Measurements from ENCODE around the gene EZR. TPM values are rescaled to one million over a fixed set of nuclear protein-coding genes. Genes with fewer than 3 reads are reported as not detected.
A peak's percentile ranks its signal among the peaks of the same experiment; 100 is the strongest.

The EZR gene
- total RNA-seq, 6 donors from 2014 or later, result 188 to 810 (median 346) TPM

DNA sequence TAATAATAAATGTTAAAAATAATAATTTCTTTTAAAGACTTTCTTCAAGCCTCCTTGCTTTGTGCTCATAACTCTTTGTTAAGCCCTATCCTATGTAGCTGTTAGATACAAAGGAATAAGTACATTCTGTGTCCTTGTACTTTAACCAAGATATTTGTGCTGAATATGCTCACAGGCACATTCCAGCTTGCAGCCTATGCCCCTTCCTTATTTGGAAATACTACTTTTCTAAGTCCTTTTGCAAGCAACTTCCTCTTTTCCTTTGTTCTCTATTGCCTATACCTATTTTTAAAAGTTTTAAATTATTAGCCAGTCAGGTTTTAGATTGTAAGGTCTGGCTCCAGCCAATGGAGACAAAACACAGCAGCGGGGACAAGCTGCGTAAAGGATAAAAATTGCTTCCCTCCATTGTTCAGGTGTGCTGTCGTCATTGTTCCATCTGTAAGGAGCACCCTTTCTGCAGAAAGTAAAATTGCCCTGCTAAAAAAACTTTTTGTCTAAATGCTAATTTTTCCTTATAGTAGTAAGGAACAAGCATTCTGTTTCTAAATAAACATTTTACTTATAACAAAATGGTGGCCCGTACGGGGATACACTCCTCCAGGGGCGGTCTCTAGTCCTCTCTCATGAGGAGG is 89.1 kb downstream of the EZR start:
- WGBS, 2 donors, result 94 to 96% methylated on average over 6 of the region's 6 CpGs
- no peak for ATAC-seq (ENCODE audit: low FRiP score in 2 of 2)

DNA sequence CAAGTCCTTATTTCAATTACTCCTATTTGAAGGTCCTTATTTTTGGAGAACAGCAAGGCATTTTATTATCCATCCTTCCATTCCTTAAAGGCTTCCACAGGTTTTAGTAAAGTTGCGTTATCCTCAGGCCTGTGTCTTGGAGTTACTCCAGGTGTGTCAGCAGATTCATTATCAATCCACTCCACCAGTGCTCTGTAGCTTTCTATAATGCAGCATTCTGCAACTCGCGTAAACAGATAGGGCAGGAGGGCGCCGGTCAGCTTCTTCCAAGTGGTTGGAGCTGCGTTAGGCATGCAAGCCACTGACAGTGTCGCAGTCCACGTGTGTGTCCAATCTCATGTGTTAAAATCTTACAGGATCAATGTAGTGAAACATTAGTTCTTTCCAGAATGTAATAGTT is 93.5 kb downstream of the EZR start:
- Histone ChIP-seq H3K36me3 (peaks cover 0 to 3% (median 0%) of the 10 kb centered on the region in 4 donors), H3K4me3 (no peak overlapping the region), H3K9me3 (no peaks in the 10 kb centered on the region), H3K27ac (no peak overlapping the region), H3K27me3 (no peaks in the 10 kb centered on the region), H3K4me1 (no peaks in the 10 kb centered on the region)
- no peak for ATAC-seq (ENCODE audit: low FRiP score in 2 of 2)
- TF ChIP-seq EP300 (IDR thresholded peaks at IDR 0.05), result no peak
- TF ChIP-seq, protein P1, sequence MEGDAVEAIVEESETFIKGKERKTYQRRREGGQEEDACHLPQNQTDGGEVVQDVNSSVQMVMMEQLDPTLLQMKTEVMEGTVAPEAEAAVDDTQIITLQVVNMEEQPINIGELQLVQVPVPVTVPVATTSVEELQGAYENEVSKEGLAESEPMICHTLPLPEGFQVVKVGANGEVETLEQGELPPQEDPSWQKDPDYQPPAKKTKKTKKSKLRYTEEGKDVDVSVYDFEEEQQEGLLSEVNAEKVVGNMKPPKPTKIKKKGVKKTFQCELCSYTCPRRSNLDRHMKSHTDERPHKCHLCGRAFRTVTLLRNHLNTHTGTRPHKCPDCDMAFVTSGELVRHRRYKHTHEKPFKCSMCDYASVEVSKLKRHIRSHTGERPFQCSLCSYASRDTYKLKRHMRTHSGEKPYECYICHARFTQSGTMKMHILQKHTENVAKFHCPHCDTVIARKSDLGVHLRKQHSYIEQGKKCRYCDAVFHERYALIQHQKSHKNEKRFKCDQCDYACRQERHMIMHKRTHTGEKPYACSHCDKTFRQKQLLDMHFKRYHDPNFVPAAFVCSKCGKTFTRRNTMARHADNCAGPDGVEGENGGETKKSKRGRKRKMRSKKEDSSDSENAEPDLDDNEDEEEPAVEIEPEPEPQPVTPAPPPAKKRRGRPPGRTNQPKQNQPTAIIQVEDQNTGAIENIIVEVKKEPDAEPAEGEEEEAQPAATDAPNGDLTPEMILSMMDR (IDR thresholded peaks at IDR 0.05), result no peak
- TF ChIP-seq POLR2A (IDR thresholded peaks at IDR 0.05), result no peak
- no peak for TF ChIP-seq POLR2AphosphoS5 (IDR thresholded peaks at IDR 0.05)
- 94 to 96% methylated on average over 8 of the region's 8 CpGs for WGBS, 2 donors
- no peak for DNase-seq

More for the DNA sequence above, 89.1 kb downstream of the EZR start:
- Histone ChIP-seq H3K4me3 (no peak overlapping the region), H3K27ac (no peak overlapping the region), H3K4me1 (no peaks in the 10 kb centered on the region), H3K9me3 (no peaks in the 10 kb centered on the region), H3K27me3 (no peaks in the 10 kb centered on the region), H3K36me3 (peaks cover 0 to 3% (median 0%) of the 10 kb centered on the region in 4 donors)
- DNase-seq, result no peak
- TF ChIP-seq EP300 (IDR thresholded peaks at IDR 0.05) (no peak), POLR2AphosphoS5 (IDR thresholded peaks at IDR 0.05) (no peak), POLR2A (IDR thresholded peaks at IDR 0.05) (no peak)
- TF ChIP-seq, protein P1 (IDR thresholded peaks at IDR 0.05), result no peak

DNA sequence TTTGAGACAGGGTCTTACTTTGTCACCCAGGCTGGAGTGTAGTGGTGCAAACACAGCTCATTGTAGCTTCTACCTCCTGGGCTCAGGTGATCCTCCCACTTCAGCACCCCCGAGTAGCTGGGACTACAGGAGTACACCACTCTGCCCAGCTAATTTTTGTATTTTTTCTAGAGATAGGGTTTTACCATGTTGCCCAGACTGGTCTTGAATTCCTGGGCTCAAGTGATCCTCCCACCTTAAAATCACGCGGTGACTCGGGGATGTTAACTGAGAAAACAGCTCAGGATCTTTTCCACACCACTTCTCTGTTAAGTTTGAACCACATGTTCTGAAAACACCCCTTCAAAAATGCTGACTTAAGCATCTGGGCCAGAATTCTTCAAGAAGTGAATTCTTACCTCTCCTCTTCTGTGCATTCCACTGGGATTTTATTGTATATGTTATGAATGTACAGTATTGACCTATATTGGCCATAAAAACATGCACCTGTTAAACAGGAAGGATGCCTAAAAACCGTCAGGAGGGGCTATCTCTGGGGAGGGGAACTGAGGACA is 96.9 kb downstream of the EZR start:
- H3K9me3 ChIP-seq, result no peaks in the 10 kb centered on the region
- 84 to 85% methylated on average over 5 of the region's 5 CpGs for WGBS, 2 donors
- peaks cover 0 to 3% (median 0%) of the 10 kb centered on the region in 4 donors for H3K36me3 ChIP-seq
- DNase-seq (no peak), ATAC-seq (ENCODE audit: low FRiP score in 2 of 2) (no peak)
- TF ChIP-seq POLR2AphosphoS5 (IDR thresholded peaks at IDR 0.05) (no peak), POLR2A (IDR thresholded peaks at IDR 0.05) (no peak), EP300 (IDR thresholded peaks at IDR 0.05) (no peak)
- TF ChIP-seq, protein P1 (IDR thresholded peaks at IDR 0.05), result no peak
- H3K27me3 ChIP-seq, result no peaks in the 10 kb centered on the region
- H3K27ac ChIP-seq, result no peak overlapping the region
- H3K4me3 ChIP-seq, result no peak overlapping the region
- H3K4me1 ChIP-seq, result peaks cover 0 to 8% (median 3%) of the 10 kb centered on the region in 4 donors

DNA sequence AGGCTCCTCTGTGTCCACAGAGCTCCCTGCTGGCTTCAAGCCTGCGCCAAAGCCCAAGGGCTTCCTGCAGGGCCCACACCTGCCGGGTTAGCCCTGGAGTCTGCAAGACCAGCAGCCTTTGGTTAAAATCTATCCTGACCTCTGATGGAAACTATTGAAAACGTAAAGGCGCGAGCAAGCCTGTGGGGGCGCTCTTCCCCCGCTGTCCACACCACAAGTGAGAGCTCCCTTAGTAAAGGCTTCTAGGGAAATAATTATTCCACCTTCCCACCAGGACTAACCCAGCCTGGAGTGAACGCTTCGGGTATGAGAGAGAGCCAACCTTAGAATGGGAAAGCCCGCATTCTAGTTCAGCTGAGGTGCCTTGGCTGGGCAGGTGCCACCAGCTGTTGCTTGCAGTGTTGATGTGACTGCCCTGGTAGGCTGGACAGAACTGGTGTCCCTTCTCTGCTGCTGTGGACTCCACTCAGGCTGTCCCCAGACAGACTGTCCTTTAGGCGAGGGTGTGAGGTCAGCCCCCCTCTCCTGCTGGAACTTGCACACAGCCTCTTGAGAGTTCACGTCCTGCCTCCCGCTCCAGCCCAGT is 100.6 kb downstream of the EZR start:
- no peak for TF ChIP-seq POLR2A (IDR thresholded peaks at IDR 0.05)
- TF ChIP-seq, protein P1 (IDR thresholded peaks at IDR 0.05), result peak in 4 of 6 experiments; percentile 21 to 30 (median 22)
- peak in 1 of 2 donors; percentile 35 for TF ChIP-seq POLR2AphosphoS5 (IDR thresholded peaks at IDR 0.05)
- TF ChIP-seq EP300 (IDR thresholded peaks at IDR 0.05), result no peak
- WGBS, 2 donors, result 72 to 83% methylated on average over 9 to 13 of the region's 13 CpGs
- no peaks in the 10 kb centered on the region for H3K9me3 ChIP-seq
- H3K4me3 ChIP-seq, result no peak overlapping the region
- no peak overlapping the region for H3K27ac ChIP-seq
- DNase-seq (no peak), ATAC-seq (ENCODE audit: low FRiP score in 2 of 2) (peak in 1 of 2 donors; percentile 5)
- H3K4me1 ChIP-seq, result peaks cover 4 to 16% (median 10%) of the 10 kb centered on the region in 4 donors
- peaks cover 0 to 3% (median 0%) of the 10 kb centered on the region in 4 donors for H3K36me3 ChIP-seq
- H3K27me3 ChIP-seq, result no peaks in the 10 kb centered on the region
